ENCODE results near the gene GOLGA7B.

The GOLGA7B gene

GRCh38 chr10:97903128-97904017 lies 53.7 kb downstream of the GOLGA7B start:
- Histone ChIP-seq H3K4me1 (ENCODE audit: control insufficient read depth, low read depth, low read length) (peaks cover 8% of the 10 kb centered on the region), H3K36me3 (ENCODE audit: control insufficient read depth, low read depth, low read length) (no peaks in the 10 kb centered on the region), H3K9ac (ENCODE audit: low read length) (no peak overlapping the region), H3K4me3 (ENCODE audit: low read length) (no peak overlapping the region), H3K27ac (ENCODE audit: low read length) (no peak overlapping the region), H3K9me3 (ENCODE audit: control insufficient read depth, low read depth, low read length) (no peaks in the 10 kb centered on the region), H3K27me3 (ENCODE audit: control insufficient read depth, insufficient read depth, low read length) (no peaks in the 10 kb centered on the region)

GRCh38 chr10:97904018-97904381 lies 54.4 kb downstream of the GOLGA7B start:
- peaks cover 8% of the 10 kb centered on the region for H3K4me1 ChIP-seq (ENCODE audit: control insufficient read depth, low read depth, low read length)
- H3K27ac ChIP-seq (ENCODE audit: low read length) = no peak overlapping the region
- no peaks in the 10 kb centered on the region for H3K27me3 ChIP-seq (ENCODE audit: control insufficient read depth, insufficient read depth, low read length)
- H3K9ac ChIP-seq (ENCODE audit: low read length) = no peak overlapping the region
- H3K4me3 ChIP-seq (ENCODE audit: low read length) = no peak overlapping the region
- no peaks in the 10 kb centered on the region for H3K36me3 ChIP-seq (ENCODE audit: control insufficient read depth, low read depth, low read length)
- H3K9me3 ChIP-seq (ENCODE audit: control insufficient read depth, low read depth, low read length) = no peaks in the 10 kb centered on the region

DNA sequence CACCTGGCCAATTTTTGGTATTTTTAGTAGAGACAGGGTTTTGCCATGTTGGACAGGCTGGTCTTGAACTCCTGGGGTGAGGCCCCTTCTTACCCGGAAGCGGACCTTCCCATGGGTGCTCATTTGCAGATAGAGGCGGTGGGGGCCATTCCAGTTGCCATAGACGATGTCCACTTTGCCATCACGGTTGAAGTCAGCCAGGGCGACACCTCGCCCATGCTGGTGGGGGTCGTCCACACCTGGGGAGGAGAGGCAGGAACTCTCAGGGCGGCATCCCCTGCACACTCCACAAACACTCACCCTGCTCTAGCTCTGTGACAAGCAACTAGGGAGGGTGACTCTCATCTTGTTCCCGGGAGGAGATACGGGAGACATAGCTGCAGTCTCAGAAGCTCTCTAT lies 54.9 kb downstream of the GOLGA7B start:
- no peaks in the 10 kb centered on the region for H3K9me3 ChIP-seq (ENCODE audit: control insufficient read depth, low read depth, low read length)
- no peak overlapping the region for H3K27ac ChIP-seq (ENCODE audit: low read length)
- no peak overlapping the region for H3K9ac ChIP-seq (ENCODE audit: low read length)
- no peaks in the 10 kb centered on the region for H3K27me3 ChIP-seq (ENCODE audit: control insufficient read depth, insufficient read depth, low read length)
- H3K4me3 ChIP-seq (ENCODE audit: low read length) = no peak overlapping the region
- no peaks in the 10 kb centered on the region for H3K36me3 ChIP-seq (ENCODE audit: control insufficient read depth, low read depth, low read length)
- peaks cover 8% of the 10 kb centered on the region for H3K4me1 ChIP-seq (ENCODE audit: control insufficient read depth, low read depth, low read length)

DNA sequence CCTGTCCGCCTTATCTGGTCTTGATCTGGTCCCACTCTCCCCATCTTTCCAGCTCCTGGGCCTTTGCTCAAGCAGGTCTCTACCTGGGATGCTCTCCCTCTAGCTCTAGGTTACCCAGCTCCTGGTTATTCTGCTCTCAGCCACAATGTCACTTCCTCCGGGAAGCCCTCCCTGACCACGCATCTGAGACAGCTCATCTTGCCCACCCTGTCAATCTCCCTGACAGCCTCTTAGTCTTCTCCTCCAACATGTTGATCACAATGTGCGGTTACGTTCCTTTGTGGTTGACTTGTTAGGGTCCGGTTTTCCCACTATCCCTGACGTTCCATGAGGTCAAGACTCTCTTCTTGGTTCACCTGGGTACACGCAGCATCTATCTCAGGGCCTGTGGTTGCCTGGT lies 55.6 kb downstream of the GOLGA7B start:
- no peaks in the 10 kb centered on the region for H3K9me3 ChIP-seq (ENCODE audit: control insufficient read depth, low read depth, low read length)
- no peaks in the 10 kb centered on the region for H3K36me3 ChIP-seq (ENCODE audit: control insufficient read depth, low read depth, low read length)
- H3K4me3 ChIP-seq (ENCODE audit: low read length) = no peak overlapping the region
- H3K9ac ChIP-seq (ENCODE audit: low read length) = no peak overlapping the region
- H3K27ac ChIP-seq (ENCODE audit: low read length) = no peak overlapping the region
- H3K4me1 ChIP-seq (ENCODE audit: control insufficient read depth, low read depth, low read length) = peaks cover 8% of the 10 kb centered on the region
- H3K27me3 ChIP-seq (ENCODE audit: control insufficient read depth, insufficient read depth, low read length) = no peaks in the 10 kb centered on the region

DNA sequence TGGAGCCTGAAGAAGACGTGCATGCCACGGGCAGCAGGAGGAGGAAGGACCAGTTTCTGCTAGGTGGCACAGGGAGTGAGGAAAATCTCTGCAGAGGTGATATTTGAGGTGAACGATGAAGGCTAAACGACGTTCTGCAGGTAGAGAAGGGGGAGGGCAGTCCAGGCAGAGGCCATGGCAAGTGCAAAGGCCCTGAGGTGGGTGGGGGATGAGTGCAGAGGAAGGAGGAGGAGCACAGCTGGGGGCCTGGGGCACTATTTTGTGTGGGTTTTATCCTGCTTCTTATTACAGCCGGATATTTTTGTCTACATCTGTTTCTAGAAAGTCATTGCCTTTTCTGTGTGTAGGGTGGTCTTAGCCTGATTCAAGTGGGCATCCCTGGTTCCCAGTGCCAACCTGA lies 57.6 kb downstream of the GOLGA7B start:
- Histone ChIP-seq H3K27me3 (ENCODE audit: control insufficient read depth, insufficient read depth, low read length) (no peaks in the 10 kb centered on the region), H3K9me3 (ENCODE audit: control insufficient read depth, low read depth, low read length) (no peaks in the 10 kb centered on the region), H3K4me1 (ENCODE audit: control insufficient read depth, low read depth, low read length) (peaks cover 8% of the 10 kb centered on the region), H3K36me3 (ENCODE audit: control insufficient read depth, low read depth, low read length) (no peaks in the 10 kb centered on the region), H3K4me3 (ENCODE audit: low read length) (no peak overlapping the region), H3K9ac (ENCODE audit: low read length) (no peak overlapping the region), H3K27ac (ENCODE audit: low read length) (no peak overlapping the region)

DNA sequence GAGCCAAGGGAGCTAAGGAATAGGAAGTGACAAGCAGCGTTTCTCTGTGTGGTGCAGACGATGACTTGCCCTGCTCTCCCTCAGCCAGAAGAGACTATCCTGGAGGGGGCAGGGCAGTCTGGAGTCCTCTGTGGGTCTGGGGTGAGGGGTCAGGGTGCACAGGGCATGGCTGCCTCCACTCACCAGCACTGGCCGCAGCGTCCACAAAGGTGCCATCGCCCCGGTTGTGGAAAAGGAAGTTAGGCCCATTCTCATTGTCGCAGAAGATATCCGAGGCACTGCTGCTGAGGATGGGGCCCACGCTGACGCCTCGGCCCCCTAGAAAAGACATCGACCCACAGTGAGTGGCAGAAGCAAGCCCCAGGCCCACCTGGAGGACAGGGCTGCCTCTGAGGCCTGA lies 58.2 kb downstream of the GOLGA7B start:
- H3K4me1 ChIP-seq (ENCODE audit: control insufficient read depth, low read depth, low read length) = peaks cover 8% of the 10 kb centered on the region

GRCh38 chr10:97910661-97911060 lies 61.0 kb downstream of the GOLGA7B start:
- H3K4me3 ChIP-seq (ENCODE audit: low read length) = no peak overlapping the region
- H3K9ac ChIP-seq (ENCODE audit: low read length) = no peak overlapping the region
- peaks cover 7% of the 10 kb centered on the region for H3K27me3 ChIP-seq (ENCODE audit: control insufficient read depth, insufficient read depth, low read length)
- no peak overlapping the region for H3K27ac ChIP-seq (ENCODE audit: low read length)
- H3K4me1 ChIP-seq (ENCODE audit: control insufficient read depth, low read depth, low read length) = peaks cover 3% of the 10 kb centered on the region
- no peaks in the 10 kb centered on the region for H3K9me3 ChIP-seq (ENCODE audit: control insufficient read depth, low read depth, low read length)
- no peaks in the 10 kb centered on the region for H3K36me3 ChIP-seq (ENCODE audit: control insufficient read depth, low read depth, low read length)

More for the DNA sequence above, 58.2 kb downstream of the GOLGA7B start:
- Histone ChIP-seq H3K9me3 (ENCODE audit: control insufficient read depth, low read depth, low read length) (no peaks in the 10 kb centered on the region), H3K27ac (ENCODE audit: low read length) (no peak overlapping the region), H3K27me3 (ENCODE audit: control insufficient read depth, insufficient read depth, low read length) (no peaks in the 10 kb centered on the region), H3K9ac (ENCODE audit: low read length) (no peak overlapping the region), H3K36me3 (ENCODE audit: control insufficient read depth, low read depth, low read length) (no peaks in the 10 kb centered on the region), H3K4me3 (ENCODE audit: low read length) (no peak overlapping the region)

DNA sequence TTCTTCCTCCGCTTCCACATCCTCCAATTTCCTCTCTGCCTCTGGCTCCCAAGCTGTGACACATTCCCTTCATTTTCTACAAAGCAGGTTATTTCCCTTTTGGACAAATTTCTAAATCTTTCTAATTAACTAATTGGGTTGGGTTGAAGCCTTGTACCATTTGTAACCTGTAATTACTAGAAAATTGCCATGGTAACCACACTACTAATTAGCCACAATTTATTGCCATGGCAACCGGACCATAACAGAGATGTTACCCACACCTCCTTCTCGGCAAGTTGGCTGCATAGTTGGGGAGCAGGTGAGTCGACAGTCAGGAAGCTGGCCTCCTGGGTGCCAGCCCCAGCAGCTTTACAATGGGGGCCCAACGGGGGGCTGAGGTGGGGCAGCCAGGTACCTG lies 61.6 kb downstream of the GOLGA7B start:
- no peak overlapping the region for H3K9ac ChIP-seq (ENCODE audit: low read length)
- H3K9me3 ChIP-seq (ENCODE audit: control insufficient read depth, low read depth, low read length) = no peaks in the 10 kb centered on the region
- H3K27ac ChIP-seq (ENCODE audit: low read length) = no peak overlapping the region
- H3K4me1 ChIP-seq (ENCODE audit: control insufficient read depth, low read depth, low read length) = peaks cover 3% of the 10 kb centered on the region
- peaks cover 7% of the 10 kb centered on the region for H3K27me3 ChIP-seq (ENCODE audit: control insufficient read depth, insufficient read depth, low read length)
- H3K4me3 ChIP-seq (ENCODE audit: low read length) = no peak overlapping the region
- no peaks in the 10 kb centered on the region for H3K36me3 ChIP-seq (ENCODE audit: control insufficient read depth, low read depth, low read length)

DNA sequence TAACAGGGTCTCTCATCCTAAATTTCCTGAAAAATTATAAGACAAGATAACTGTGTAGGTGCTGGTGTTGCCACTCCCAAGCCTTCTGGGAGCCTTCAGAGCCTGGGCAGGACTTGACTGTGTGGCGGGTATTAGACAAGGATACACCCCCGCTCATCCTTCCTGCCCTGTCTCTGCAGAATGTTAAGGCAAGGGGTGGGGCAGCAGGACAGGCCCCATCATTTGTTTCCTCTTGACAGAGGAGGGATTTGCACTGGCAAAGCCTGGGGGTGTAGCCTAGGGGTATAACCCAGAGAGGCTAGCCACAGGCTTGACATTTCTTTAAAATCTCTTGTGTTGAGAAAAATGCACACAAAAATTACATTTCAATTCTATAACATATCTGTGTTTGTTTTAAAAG lies 63.5 kb downstream of the GOLGA7B start:
- no peak overlapping the region for H3K9ac ChIP-seq (ENCODE audit: low read length)
- no peaks in the 10 kb centered on the region for H3K9me3 ChIP-seq (ENCODE audit: control insufficient read depth, low read depth, low read length)
- no peak overlapping the region for H3K27ac ChIP-seq (ENCODE audit: low read length)
- H3K27me3 ChIP-seq (ENCODE audit: control insufficient read depth, insufficient read depth, low read length) = peaks cover 7% of the 10 kb centered on the region
- H3K4me1 ChIP-seq (ENCODE audit: control insufficient read depth, low read depth, low read length) = peaks cover 3% of the 10 kb centered on the region
- no peak overlapping the region for H3K4me3 ChIP-seq (ENCODE audit: low read length)
- no peaks in the 10 kb centered on the region for H3K36me3 ChIP-seq (ENCODE audit: control insufficient read depth, low read depth, low read length)

DNA sequence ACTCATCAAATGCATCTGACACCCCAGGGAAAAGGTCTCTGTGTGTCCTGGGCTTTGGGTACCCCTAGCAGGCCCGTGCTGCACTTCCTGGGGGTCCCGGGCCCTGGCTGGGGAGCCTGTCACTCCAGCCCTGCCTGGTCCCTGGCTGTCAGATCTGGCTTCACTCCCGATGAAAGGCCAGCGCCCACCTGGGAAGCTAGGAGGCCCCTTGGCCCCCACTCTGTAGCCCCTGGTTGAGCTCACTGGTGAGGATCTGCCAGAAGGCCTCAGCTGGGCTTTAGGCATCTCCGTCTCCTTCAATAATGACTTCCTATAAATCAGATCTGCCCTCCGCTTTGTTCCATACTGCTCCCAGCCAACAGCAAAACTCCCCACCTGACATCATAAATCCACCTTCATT lies 64.0 kb downstream of the GOLGA7B start:
- no peak overlapping the region for H3K4me3 ChIP-seq (ENCODE audit: low read length)
- no peak overlapping the region for H3K27ac ChIP-seq (ENCODE audit: low read length)
- H3K27me3 ChIP-seq (ENCODE audit: control insufficient read depth, insufficient read depth, low read length) = peaks cover 7% of the 10 kb centered on the region
- no peaks in the 10 kb centered on the region for H3K9me3 ChIP-seq (ENCODE audit: control insufficient read depth, low read depth, low read length)
- no peaks in the 10 kb centered on the region for H3K36me3 ChIP-seq (ENCODE audit: control insufficient read depth, low read depth, low read length)
- H3K9ac ChIP-seq (ENCODE audit: low read length) = no peak overlapping the region
- peaks cover 3% of the 10 kb centered on the region for H3K4me1 ChIP-seq (ENCODE audit: control insufficient read depth, low read depth, low read length)

DNA sequence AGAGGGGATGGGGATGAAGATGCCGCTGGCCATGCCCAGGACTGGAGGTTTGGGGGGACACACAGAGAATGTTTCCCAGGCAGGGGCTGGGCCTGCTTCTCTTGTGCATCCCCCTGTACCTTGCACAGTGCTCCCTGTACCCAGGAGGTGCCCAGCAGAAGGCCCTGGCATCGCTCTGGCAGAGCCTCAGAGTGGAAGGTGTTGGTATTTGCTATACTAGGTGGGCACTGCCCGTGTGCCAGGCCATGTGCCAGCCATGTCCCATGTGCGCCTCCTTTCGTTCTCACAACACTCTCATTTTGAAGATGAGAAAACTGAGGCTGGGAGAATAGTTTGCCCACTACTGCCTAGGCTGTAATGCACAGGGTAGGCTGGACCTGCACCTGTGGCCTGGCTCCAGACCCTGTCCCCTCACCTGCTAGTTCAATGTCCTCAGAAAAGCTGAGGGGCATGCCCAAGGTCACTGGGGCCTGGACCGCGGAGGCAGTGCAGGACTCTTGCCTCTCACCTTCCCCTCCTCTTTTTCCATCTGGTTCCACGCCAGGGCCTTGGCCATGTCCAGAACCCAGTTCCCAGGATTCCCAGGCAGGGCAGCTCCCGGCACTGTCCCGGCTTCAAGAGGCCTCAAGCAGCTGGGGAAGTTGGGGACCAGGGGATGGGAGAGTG lies 64.7 kb downstream of the GOLGA7B start:
- H3K9ac ChIP-seq (ENCODE audit: low read length) = no peak overlapping the region
- H3K27me3 ChIP-seq (ENCODE audit: control insufficient read depth, insufficient read depth, low read length) = peaks cover 7% of the 10 kb centered on the region
- H3K4me3 ChIP-seq (ENCODE audit: low read length) = no peak overlapping the region
- H3K36me3 ChIP-seq (ENCODE audit: control insufficient read depth, low read depth, low read length) = no peaks in the 10 kb centered on the region
- H3K9me3 ChIP-seq (ENCODE audit: control insufficient read depth, low read depth, low read length) = no peaks in the 10 kb centered on the region
- H3K4me1 ChIP-seq (ENCODE audit: control insufficient read depth, low read depth, low read length) = peaks cover 3% of the 10 kb centered on the region
- no peak overlapping the region for H3K27ac ChIP-seq (ENCODE audit: low read length)

DNA sequence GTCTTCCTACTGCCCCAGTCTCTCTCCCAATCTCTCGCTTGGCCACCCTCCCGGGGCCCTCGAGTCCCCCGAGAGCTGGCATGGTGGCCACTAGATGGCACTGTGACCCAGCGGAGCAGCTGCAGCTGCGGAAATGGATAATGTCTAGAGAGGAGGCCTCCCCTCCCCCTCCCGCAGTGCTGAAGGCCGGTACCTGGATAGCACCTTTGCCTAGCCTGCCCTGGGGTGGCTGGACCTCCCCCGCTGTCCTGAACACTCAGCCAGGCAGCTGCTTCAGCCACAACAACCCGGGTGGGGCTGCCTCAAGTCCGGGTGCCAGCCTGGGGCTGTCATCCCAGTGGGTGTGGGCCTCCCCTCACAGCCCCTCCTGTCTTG lies 65.2 kb downstream of the GOLGA7B start:
- Histone ChIP-seq H3K36me3 (ENCODE audit: control insufficient read depth, low read depth, low read length) (no peaks in the 10 kb centered on the region), H3K27me3 (ENCODE audit: control insufficient read depth, insufficient read depth, low read length) (peaks cover 7% of the 10 kb centered on the region), H3K4me1 (ENCODE audit: control insufficient read depth, low read depth, low read length) (peaks cover 3% of the 10 kb centered on the region), H3K9ac (ENCODE audit: low read length) (no peak overlapping the region), H3K9me3 (ENCODE audit: control insufficient read depth, low read depth, low read length) (no peaks in the 10 kb centered on the region), H3K27ac (ENCODE audit: low read length) (no peak overlapping the region), H3K4me3 (ENCODE audit: low read length) (no peak overlapping the region)
